Caco-2 (cell line): ENCODE data around the gene NKAIN4. TPM values are rescaled to one million over a fixed set of nuclear protein-coding genes. Genes with fewer than 3 reads are reported as not detected.

ENCODE experiments used
- BruUV-seq: library from RNA; stranded (reverse); fragments of 400-500 nt; replicated peaks from 2 replicates; lab custom pipeline; 2021; lab: Mats Ljungman, UMichigan
- CTCF ChIA-PET: fragments of 300-600 bp; sonication (Branson Sonifier 250); formaldehyde crosslinking; loops from one replicate; lab custom pipeline; 2022; ENCODE audit warnings: antibody characterized with exemption; lab: Charles Lee
- POLR2A ChIA-PET: fragments of 300-600 bp; sonication (Branson Sonifier 250); formaldehyde crosslinking; loops from one replicate; lab custom pipeline; 2022; ENCODE audit warnings: antibody characterized with exemption; lab: Charles Lee
- DNase-seq, 2 experiments: peaks; one replicate each; pipeline versions ENCODE4 v3.0.0 to v3.0.0-alpha.2; 2020 to 2022
- H3K27me3 ChIP-seq: replicated peaks from 2 replicates; pipeline ENCODE4 v1.6.0; 2011; ENCODE audit warnings: low read length; ENCODE audit not compliant: control insufficient read depth, insufficient read depth
- H3K36me3 ChIP-seq: 2 replicates; pipeline ENCODE4 v1.5.1; 2011; ENCODE audit warnings: low read length; ENCODE audit not compliant: control insufficient read depth, insufficient read depth
- H3K4me1 ChIP-seq: fragments of 250-450 bp; sonication (Bioruptor Pico); 2 replicates; pipeline ENCODE4 v1.5.1; 2020; ENCODE audit warnings: mild to moderate bottlenecking
- H3K4me3 ChIP-seq: 2 replicates; pipeline ENCODE4 v1.5.1; 2011; ENCODE audit warnings: low read depth, mild to moderate bottlenecking, control low read depth, low read length
- H3K9me3 ChIP-seq: fragments of 250-450 bp; sonication (Bioruptor Pico); 2 replicates; pipeline ENCODE4 v1.5.1; 2020; ENCODE audit warnings: mild to moderate bottlenecking, moderate library complexity
- H3K27ac Mint-ChIP-seq: one replicate; pipeline ENCODE4 v1.8.0; 2022; ENCODE audit warnings: mixed read lengths; ENCODE audit not compliant: unreplicated experiment
- H3K27me3 Mint-ChIP-seq: one replicate; pipeline ENCODE4 v1.8.0; 2022; ENCODE audit warnings: mixed read lengths; ENCODE audit not compliant: insufficient read depth, unreplicated experiment
- H3K36me3 Mint-ChIP-seq: one replicate; pipeline ENCODE4 v1.8.0; 2022; ENCODE audit warnings: mild to moderate bottlenecking, mixed read lengths; ENCODE audit not compliant: insufficient read depth, unreplicated experiment
- H3K4me1 Mint-ChIP-seq: one replicate; pipeline ENCODE4 v1.8.0; 2022; ENCODE audit warnings: low read depth, mixed read lengths; ENCODE audit not compliant: unreplicated experiment
- H3K4me3 Mint-ChIP-seq: one replicate; pipeline ENCODE4 v1.8.0; 2022; ENCODE audit warnings: mild to moderate bottlenecking, moderate library complexity, mixed read lengths; ENCODE audit not compliant: unreplicated experiment
- H3K9me3 Mint-ChIP-seq: one replicate; pipeline ENCODE4 v1.8.0; 2022; ENCODE audit warnings: mixed read lengths; ENCODE audit not compliant: unreplicated experiment
- CTCF ChIP-seq, 2 experiments: fragments of 200-600 bp in 1 of 2; IDR thresholded peaks; 1 replicate in 1 of 2; 2 replicates in 1 of 2; pipeline versions ENCODE4 v1.5.1 to v1.8.0; 2011 to 2022; ENCODE audit warnings: antibody characterized with exemption in 1 of 2, control low read depth in 1 of 2, inconsistent platforms in 1 of 2, low read depth in 1 of 2, low read length in 1 of 2, mild to moderate bottlenecking in 1 of 2, moderate library complexity in 1 of 2; ENCODE audit not compliant: insufficient read depth in 1 of 2, severe bottlenecking in 1 of 2, unreplicated experiment in 1 of 2
- intact Hi-C: fragments of 100-400 bp; cut with micrococcal nuclease; formaldehyde crosslinking; loops from one replicate; pipeline ENCODE4 v1.10.0; 2022; ENCODE audit not compliant: unreplicated experiment
- total RNA-seq: library from RNA; stranded (reverse); gene quantifications from 2 replicates; pipeline ENCODE4 v1.2.3, GENCODE V29; 2022

Gene NKAIN4
- total RNA-seq, 1 experiment from 2014 or later = 2.7 TPM

DNA sequence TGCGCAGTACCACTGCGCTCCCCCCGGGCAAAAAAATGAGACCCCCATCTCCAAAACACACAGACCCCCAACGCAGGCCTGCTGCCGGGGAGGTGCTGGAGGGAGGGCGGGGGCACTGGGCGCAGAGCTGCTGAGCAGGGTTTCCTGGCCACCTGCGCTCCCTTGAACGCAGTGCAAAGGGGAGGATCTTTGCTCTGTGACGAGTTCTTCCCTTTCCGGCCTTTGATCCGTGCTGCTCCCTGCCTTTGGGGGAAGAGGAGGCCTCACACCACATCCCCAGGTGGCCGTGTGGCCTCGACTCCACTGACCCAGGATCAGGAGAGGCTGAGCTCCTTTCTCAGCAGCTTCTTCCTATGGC, 29.8 kb upstream of the NKAIN4 start:
- intact Hi-C loops = no loop called here

DNA sequence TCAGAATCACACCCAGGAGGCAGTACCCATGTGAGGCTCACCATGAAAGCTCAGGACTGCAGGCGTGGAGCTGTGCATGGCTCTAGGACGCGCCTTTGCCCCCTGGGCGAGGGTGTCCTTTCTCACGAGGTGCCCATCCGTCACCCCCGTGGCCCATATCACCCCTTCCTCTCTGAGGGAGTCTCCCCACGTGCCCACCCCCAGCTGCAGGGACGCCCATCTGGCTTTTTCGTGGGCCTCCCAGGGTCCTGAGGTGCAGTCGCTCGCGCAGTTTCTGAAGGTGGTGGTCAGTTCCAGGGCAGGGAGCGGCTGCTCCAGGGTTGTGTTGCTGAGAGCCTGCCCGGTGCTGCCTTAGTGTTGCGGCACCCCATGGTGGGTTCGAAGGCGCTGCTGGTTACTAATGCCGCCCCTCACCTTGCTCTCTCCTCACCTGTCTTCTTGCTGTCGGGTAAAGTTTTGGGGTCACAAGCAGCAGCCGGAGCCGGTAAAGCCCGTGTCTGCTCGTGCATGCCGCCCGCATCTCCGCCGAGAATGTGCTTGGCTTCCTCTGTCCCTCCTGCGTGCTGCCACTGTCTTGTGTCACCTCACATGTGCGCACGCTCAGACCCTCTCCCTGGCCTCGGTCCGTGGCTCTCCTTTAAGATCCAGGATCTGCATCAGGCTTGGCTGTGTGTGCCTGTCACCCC, 29.3 kb upstream of the NKAIN4 start:
- intact Hi-C loops = no loop called here
- POLR2A ChIA-PET = interaction anchor here (1.5 kb wide), 1 partner anchor 11 kb away, joined by 3 read pairs; the partner anchor contains the start of gene ARFGAP1
- Histone ChIP-seq H3K4me1 (no peaks in the 10 kb centered on the region), H3K9me3 (no peaks in the 10 kb centered on the region), H3K27me3 (no peaks in the 10 kb centered on the region), H3K4me3 (no peak overlapping the region), H3K36me3 (peaks cover 9% of the 10 kb centered on the region)
- CTCF ChIA-PET = interaction anchor here (3.8 to 4.4 kb wide), 2 partner anchors 60 kb away, joined by 18 to 30 read pairs; no protein-coding TSS in a partner anchor
- no TSS peak for BruUV-seq
- DNase-seq = no peak
- H3K4me1 Mint-ChIP-seq = no peaks in the 10 kb centered on the region
- no peak overlapping the region for H3K27ac Mint-ChIP-seq
- peaks cover 99% of the 10 kb centered on the region for H3K36me3 Mint-ChIP-seq
- no peaks in the 10 kb centered on the region for H3K9me3 Mint-ChIP-seq
- H3K4me3 Mint-ChIP-seq = no peak overlapping the region
- TF ChIP-seq CTCF (IDR thresholded peaks at IDR 0.05; ENCODE audit: insufficient read depth in 1 of 2, low read depth in 1 of 2, low read length in 1 of 2, severe bottlenecking in 1 of 2, unreplicated experiment in 1 of 2) = no peak
- no peaks in the 10 kb centered on the region for H3K27me3 Mint-ChIP-seq

More for the DNA sequence above, 29.8 kb upstream of the NKAIN4 start:
- Mint-ChIP-seq H3K27me3 (no peaks in the 10 kb centered on the region), H3K36me3 (peaks cover 99% of the 10 kb centered on the region), H3K9me3 (no peaks in the 10 kb centered on the region), H3K4me3 (no peak overlapping the region), H3K4me1 (no peaks in the 10 kb centered on the region), H3K27ac (no peak overlapping the region)
- Histone ChIP-seq H3K9me3 (no peaks in the 10 kb centered on the region), H3K27me3 (no peaks in the 10 kb centered on the region), H3K4me1 (no peaks in the 10 kb centered on the region), H3K36me3 (peaks cover 7% of the 10 kb centered on the region), H3K4me3 (no peak overlapping the region)
- BruUV-seq = no TSS peak
- ChIA-PET POLR2A (interaction anchor here (0.6 to 1.5 kb wide), 2 partner anchors 11 to 797 kb away, joined by 3 to 4 read pairs; partner anchors contain the start of gene ARFGAP1), CTCF (interaction anchor here (1.2 to 3.8 kb wide), 2 partner anchors 12 to 61 kb away, joined by 3 to 18 read pairs; no protein-coding TSS in a partner anchor)
- no peak for DNase-seq
- no peak for TF ChIP-seq CTCF (IDR thresholded peaks at IDR 0.05; ENCODE audit: insufficient read depth in 1 of 2, low read depth in 1 of 2, low read length in 1 of 2, severe bottlenecking in 1 of 2, unreplicated experiment in 1 of 2)

- TF ChIP-seq CTCF (IDR thresholded peaks at IDR 0.05; ENCODE audit: insufficient read depth in 1 of 2, low read depth in 1 of 2, low read length in 1 of 2, severe bottlenecking in 1 of 2, unreplicated experiment in 1 of 2) = no peak
- Mint-ChIP-seq H3K36me3 (peaks cover 99% of the 10 kb centered on the region), H3K4me1 (no peaks in the 10 kb centered on the region), H3K27me3 (no peaks in the 10 kb centered on the region), H3K9me3 (no peaks in the 10 kb centered on the region), H3K27ac (no peak overlapping the region), H3K4me3 (no peak overlapping the region)
- POLR2A ChIA-PET = no interaction called here
- no peaks in the 10 kb centered on the region for H3K27me3 ChIP-seq
- CTCF ChIA-PET = interaction anchor here (4.4 kb wide), 1 partner anchor 59 kb away, joined by 30 read pairs; no protein-coding TSS in a partner anchor
- no peak for DNase-seq
- no peaks in the 10 kb centered on the region for H3K9me3 ChIP-seq
- no TSS peak for BruUV-seq
- H3K36me3 ChIP-seq = peaks cover 10% of the 10 kb centered on the region
- intact Hi-C loops = no loop called here
- no peak overlapping the region for H3K4me3 ChIP-seq
- H3K4me1 ChIP-seq = no peaks in the 10 kb centered on the region
These were observed 28.7 kb upstream of the NKAIN4 start for GRCh38 chr20:63282946-63283345.
